ENCODE measurements around the gene VASN.
"Not testable (repeated sequence)": the region's sequence is repeated elsewhere in the genome, so short reads cannot be mapped to it uniquely, and the experiment has no call there.

VASN gene

GRCh38 chr16:4337540-4338088 lies 34.0 kb upstream of the VASN start:
- no peak for DNase-seq

DNA sequence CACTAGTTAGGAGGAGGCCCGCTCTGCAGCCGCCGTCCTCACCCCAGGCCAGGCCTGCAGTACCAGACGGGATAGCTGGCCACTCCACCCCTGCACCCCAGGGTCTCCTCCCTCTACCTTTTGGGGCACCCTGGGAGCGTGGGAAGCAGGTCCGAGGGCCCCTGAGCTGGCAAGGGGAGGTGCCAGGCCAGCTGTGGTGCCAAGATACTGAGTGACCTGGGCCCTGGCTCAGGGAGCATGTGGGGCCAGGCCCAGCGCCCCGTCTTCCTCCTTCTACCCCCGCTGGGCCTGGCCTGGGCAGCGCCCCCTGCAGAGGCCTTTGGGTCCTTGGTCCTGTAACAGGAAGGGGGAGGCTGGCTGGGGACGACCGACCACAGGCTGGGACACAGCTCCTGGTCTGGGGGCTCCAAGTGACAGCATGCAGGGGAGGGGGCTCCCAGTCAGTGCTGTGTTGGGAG lies 33.5 kb upstream of the VASN start:
- DNase-seq: no peak

DNA sequence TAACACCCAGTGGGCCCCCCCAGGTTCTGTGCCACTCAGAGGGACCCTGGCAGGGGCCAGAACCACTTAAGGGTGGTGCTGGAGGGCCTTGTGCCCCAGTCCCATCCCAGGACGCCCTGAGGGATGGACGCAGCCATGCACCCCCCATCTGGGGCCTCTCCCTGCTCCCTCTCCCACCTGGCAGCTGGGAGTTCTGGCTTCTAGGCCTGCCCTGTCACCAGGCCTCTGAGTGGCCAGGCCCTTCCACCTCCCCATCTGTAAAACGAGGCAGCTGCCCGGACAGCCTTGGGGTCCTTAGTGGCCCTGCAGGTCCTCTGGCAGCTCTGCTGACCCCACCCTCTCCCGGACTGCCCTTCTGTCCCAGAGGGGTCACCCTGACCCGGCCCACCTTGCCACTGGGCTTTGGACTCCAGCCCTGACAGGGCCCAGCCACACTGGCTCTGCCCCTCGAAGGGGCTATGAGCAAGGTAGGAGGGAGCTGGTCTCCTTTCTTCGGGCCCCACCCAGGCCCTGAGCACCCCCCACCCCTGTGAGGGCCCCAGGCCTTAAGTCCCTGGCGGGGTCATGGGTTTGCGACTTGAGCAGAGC lies 32.8 kb upstream of the VASN start:
- no peak for DNase-seq

GRCh38 chr16:4339455-4339854 lies 32.2 kb upstream of the VASN start:
- no peak for DNase-seq

DNA sequence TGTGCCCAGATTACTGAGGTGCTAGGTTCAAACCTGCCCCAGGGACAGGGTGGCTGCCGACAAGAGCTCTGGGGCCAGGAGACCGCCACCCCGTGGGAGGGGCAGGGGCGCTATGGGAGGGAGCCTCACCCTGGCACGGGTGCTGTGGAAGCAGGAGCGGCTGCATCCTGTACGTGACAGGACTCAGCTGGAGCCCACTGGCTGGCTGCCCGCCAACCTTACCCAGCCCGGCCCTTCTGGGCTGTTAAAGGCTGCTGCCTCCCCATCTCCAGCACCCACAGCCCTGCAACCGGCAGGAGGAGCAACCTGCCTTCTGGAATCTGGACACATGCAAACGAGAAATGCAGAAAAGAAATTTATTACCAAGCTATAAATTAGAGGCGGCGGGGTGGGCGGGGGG lies 31.7 kb upstream of the VASN start:
- no peak for DNase-seq

- DNase-seq: no peak
Observed at GRCh38 chr16:4340443-4340842, 31.2 kb upstream of the VASN start.

GRCh38 chr16:4341250-4341649 lies 30.4 kb upstream of the VASN start:
- DNase-seq: no peak

GRCh38 chr16:4342866-4343744 lies 28.5 kb upstream of the VASN start:
- no peak for DNase-seq

DNA sequence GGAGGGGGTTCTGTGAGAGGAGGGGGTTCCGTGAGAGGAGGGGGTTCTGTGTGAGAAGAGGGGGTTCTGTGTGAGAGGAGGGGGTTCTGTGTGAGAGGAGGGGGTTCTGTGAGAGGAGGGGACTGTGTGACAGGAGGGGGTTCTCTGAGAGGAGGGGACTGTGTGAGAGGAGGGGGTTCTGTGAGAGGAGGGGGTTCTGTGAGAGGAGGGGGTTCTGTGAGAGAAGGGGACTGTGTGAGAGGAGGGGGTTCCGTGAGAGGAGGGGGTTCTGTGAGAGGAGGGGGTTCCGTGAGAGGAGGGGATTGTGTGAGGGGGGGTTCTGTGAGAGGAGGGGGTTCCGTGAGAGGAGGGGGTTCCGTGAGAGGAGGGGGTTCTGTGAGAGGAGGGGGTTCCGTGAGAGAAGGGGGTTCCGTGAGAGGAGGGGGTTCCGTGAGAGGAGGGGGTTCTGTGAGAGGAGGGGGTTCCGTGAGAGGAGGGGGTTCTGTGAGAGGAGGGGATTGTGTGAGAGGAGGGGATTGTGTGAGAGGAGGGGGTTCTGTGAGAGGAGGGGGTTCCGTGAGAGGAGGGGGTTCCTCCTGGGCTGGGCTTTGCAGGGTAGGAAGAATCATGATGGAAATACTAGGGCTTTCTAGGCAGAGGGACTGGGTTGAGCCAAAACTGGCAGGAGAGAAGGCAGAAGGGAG lies 27.2 kb upstream of the VASN start:
- DNase-seq: not testable (repeated sequence)

GRCh38 chr16:4344983-4345835 lies 26.4 kb upstream of the VASN start:
- DNase-seq: no peak

GRCh38 chr16:4345836-4346781 lies 25.5 kb upstream of the VASN start:
- DNase-seq: no peak

DNA sequence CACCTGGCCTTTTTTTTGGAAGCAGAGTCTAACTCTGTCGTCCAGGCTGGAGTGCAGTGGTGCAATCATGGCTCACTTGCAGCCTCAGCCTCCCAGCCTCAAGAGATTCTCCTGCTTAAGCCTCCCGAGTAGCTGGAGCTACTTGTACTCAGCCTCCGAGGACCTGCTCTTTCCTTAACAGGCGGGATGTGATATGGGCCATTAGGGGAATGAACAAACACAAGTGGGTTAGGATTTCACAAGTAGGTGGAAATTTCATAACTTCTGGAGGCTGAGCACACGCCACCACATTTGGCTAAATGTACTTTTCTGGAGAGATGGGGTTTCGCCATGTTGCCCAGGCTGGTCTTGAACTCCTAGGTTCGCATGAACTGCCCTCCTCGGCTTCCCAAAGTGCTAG lies 24.6 kb upstream of the VASN start:
- no peak for DNase-seq

DNA sequence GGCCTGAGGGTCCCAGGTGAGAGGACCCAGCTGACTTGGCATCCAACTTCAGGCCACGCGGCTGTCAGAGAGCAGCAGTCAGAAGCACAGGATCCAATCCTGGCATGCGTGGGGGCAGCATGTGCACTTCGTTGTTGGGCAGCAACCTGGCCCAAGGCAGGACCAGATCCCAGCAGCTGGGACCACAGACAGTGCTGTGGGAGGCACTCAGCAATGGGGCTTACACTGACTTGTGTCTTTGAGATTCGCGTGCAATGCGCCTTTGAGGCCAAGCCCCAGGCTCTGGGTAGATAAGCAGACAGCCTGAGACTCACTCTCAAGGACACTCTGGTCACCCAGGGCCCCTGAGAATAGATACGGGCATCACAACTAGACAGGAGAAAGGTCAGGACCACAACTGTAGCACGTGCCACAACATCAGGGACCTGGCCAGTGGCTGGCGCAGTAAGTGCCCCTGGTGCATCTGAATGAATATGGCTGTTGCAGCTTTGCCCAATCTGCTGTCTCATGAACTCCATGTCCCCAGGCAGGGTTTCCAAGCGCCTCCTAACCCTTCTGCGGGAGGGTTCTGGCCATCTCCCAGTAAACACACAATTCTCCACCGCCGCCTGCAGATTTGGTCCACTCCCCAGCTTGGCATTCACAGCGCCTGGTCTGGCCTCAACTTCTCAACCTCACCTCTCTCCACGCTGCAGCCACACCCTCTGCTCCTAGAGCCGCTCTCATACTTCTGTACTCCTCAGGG lies 23.7 kb upstream of the VASN start:
- no peak for DNase-seq

DNA sequence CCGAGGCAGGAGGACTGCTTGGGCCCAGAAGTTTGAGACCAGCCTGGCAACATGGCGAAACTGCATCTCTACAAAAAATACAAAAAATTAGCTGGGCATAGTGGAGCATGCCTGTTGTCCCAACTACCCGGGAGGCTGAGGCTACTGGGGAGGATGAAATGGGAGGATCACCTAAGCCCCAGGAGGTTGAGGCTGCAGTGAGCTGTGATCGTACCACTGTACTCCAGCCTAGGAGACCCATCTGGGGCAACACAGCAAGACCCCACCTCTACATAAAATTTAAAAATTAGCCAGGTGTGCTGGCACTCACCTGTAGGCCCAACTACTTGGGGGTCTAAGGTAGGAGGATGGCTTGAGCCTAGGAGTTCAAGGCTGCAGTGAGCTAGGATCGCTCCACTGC lies 22.3 kb upstream of the VASN start:
- DNase-seq: no peak

GRCh38 chr16:4350365-4350786 lies 21.3 kb upstream of the VASN start:
- DNase-seq: no peak

GRCh38 chr16:4350787-4351659 lies 20.6 kb upstream of the VASN start, which contains the start of gene PAM16:
Gene PAM16, minus strand, starts transcription at chr16:4351321. Its CDS starts 87 bp downstream, at chr16:4351234.
- DNase-seq: peak; percentile 99

DNA sequence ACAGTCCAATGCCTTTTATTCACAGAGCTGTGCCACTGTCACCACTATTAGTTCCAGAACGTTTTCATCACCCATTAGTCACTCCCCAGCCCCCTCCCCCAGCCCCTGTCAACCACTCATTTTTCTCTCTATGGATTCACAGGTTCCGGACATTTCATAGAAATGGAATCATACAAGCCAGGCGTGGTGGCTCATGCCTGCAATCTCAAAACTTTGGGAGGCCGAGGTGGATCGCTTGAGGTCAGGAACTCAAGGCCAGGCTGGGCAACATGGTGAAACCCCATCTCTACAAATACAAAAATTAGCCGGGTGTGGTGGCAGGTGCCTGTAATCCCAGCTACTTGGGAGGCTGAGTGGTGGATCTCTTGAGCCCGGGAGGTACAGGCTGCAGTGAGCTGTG lies 19.8 kb upstream of the VASN start:
- DNase-seq: no peak

DNA sequence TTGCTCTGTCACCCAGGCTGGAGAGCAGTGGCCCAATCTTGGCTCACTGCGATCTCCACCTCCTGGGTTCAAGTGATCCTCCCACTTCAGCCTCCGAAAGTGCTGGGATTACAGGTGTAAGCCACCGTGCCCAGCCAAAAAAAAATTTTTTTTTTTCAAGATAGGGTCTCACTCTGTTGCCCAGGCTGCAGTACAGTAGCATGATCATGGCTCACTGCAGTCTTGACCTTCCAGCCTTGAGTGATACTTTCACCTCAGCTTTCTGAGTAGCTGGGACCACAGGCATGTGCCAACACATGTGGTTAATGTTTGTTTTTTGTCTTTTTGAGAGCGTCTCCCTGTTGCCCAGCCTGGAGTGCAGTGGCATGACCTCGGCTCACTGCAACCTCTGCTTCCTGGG lies 18.8 kb upstream of the VASN start:
- DNase-seq: no peak

GRCh38 chr16:4353675-4354074 lies 18.0 kb upstream of the VASN start:
- DNase-seq: no peak
